Neuron (in vitro differentiated cells): ENCODE results near the gene CARD10.

Source experiments
- H2AFZ ChIP-seq: one replicate; pipeline ENCODE4 v1.6.1; 2013; ENCODE audit warnings: low read depth, mild to moderate bottlenecking, inconsistent platforms, low read length, moderate library complexity
- H3K27me3 ChIP-seq: one replicate; pipeline ENCODE4 v1.6.1; 2013; ENCODE audit warnings: low read length; ENCODE audit not compliant: insufficient read depth
- H3K36me3 ChIP-seq: one replicate; pipeline ENCODE4 v1.6.1; 2013; ENCODE audit warnings: low read length; ENCODE audit not compliant: insufficient read depth
- H3K4me1 ChIP-seq: one replicate; pipeline ENCODE4 v1.6.1; 2013; ENCODE audit warnings: low read length; ENCODE audit not compliant: insufficient read depth
- H3K4me3 ChIP-seq: 2 replicates; pipeline ENCODE4 v1.5.1; 2013; ENCODE audit warnings: mild to moderate bottlenecking, low read length, moderate library complexity
- H3K9me3 ChIP-seq: one replicate; pipeline ENCODE4 v1.6.1; 2013; ENCODE audit warnings: low read length

The CARD10 gene

GRCh38 chr22:37500745-37501609 lies 18.2 kb downstream of the CARD10 start:
- no peaks in the 10 kb centered on the region for H3K27me3 ChIP-seq
- no peaks in the 10 kb centered on the region for H3K9me3 ChIP-seq
- H3K36me3 ChIP-seq = no peaks in the 10 kb centered on the region
- no peak overlapping the region for H3K4me3 ChIP-seq
- peaks cover 24% of the 10 kb centered on the region for H3K4me1 ChIP-seq
- H2AFZ ChIP-seq = no peak overlapping the region

GRCh38 chr22:37499789-37500540 lies 19.2 kb downstream of the CARD10 start:
- Histone ChIP-seq H3K36me3 (no peaks in the 10 kb centered on the region), H3K4me3 (no peak overlapping the region), H2AFZ (no peak overlapping the region), H3K9me3 (no peaks in the 10 kb centered on the region), H3K27me3 (no peaks in the 10 kb centered on the region), H3K4me1 (peaks cover 24% of the 10 kb centered on the region)

GRCh38 chr22:37499027-37499707 lies 20.0 kb downstream of the CARD10 start:
- no peaks in the 10 kb centered on the region for H3K27me3 ChIP-seq
- H3K4me1 ChIP-seq = peaks cover 24% of the 10 kb centered on the region
- H3K36me3 ChIP-seq = no peaks in the 10 kb centered on the region
- no peaks in the 10 kb centered on the region for H3K9me3 ChIP-seq
- H2AFZ ChIP-seq = no peak overlapping the region
- no peak overlapping the region for H3K4me3 ChIP-seq

GRCh38 chr22:37498289-37498909 lies 20.8 kb downstream of the CARD10 start:
- Histone ChIP-seq H3K9me3 (no peaks in the 10 kb centered on the region), H3K36me3 (no peaks in the 10 kb centered on the region), H3K4me1 (peaks cover 24% of the 10 kb centered on the region), H3K27me3 (no peaks in the 10 kb centered on the region), H3K4me3 (no peak overlapping the region), H2AFZ (no peak overlapping the region)

GRCh38 chr22:37497062-37497599 lies 22.1 kb downstream of the CARD10 start:
- Histone ChIP-seq H3K4me3 (no peak overlapping the region), H3K27me3 (no peaks in the 10 kb centered on the region), H3K36me3 (no peaks in the 10 kb centered on the region), H3K4me1 (peaks cover 24% of the 10 kb centered on the region), H2AFZ (no peak overlapping the region), H3K9me3 (no peaks in the 10 kb centered on the region)

GRCh38 chr22:37496651-37497050 lies 22.6 kb downstream of the CARD10 start:
- Histone ChIP-seq H3K27me3 (no peaks in the 10 kb centered on the region), H3K9me3 (no peaks in the 10 kb centered on the region)

GRCh38 chr22:37493979-37494378 lies 25.2 kb downstream of the CARD10 start:
- H3K36me3 ChIP-seq = no peaks in the 10 kb centered on the region
- no peaks in the 10 kb centered on the region for H3K9me3 ChIP-seq
- H3K4me3 ChIP-seq = no peak overlapping the region
- H3K4me1 ChIP-seq = peaks cover 8% of the 10 kb centered on the region
- H2AFZ ChIP-seq = no peak overlapping the region
- H3K27me3 ChIP-seq = no peaks in the 10 kb centered on the region

More at GRCh38 chr22:37496651-37497050, 22.6 kb downstream of the CARD10 start:
- Histone ChIP-seq H3K4me1 (peaks cover 19% of the 10 kb centered on the region), H2AFZ (no peak overlapping the region), H3K36me3 (no peaks in the 10 kb centered on the region), H3K4me3 (no peak overlapping the region)

GRCh38 chr22:37492428-37493344 lies 26.5 kb downstream of the CARD10 start:
- no peaks in the 10 kb centered on the region for H3K27me3 ChIP-seq
- H2AFZ ChIP-seq = no peak overlapping the region
- no peaks in the 10 kb centered on the region for H3K9me3 ChIP-seq
- no peak overlapping the region for H3K4me3 ChIP-seq
- no peaks in the 10 kb centered on the region for H3K4me1 ChIP-seq
- no peaks in the 10 kb centered on the region for H3K36me3 ChIP-seq

GRCh38 chr22:37491559-37492427 lies 27.4 kb downstream of the CARD10 start:
- no peak overlapping the region for H2AFZ ChIP-seq
- H3K4me1 ChIP-seq = peaks cover 5% of the 10 kb centered on the region
- no peaks in the 10 kb centered on the region for H3K9me3 ChIP-seq
- H3K4me3 ChIP-seq = no peak overlapping the region
- no peaks in the 10 kb centered on the region for H3K27me3 ChIP-seq
- H3K36me3 ChIP-seq = no peaks in the 10 kb centered on the region

GRCh38 chr22:37491106-37491505 lies 28.1 kb downstream of the CARD10 start:
- Histone ChIP-seq H3K36me3 (no peaks in the 10 kb centered on the region), H3K4me1 (peaks cover 12% of the 10 kb centered on the region), H3K4me3 (no peak overlapping the region), H2AFZ (no peak overlapping the region), H3K27me3 (no peaks in the 10 kb centered on the region), H3K9me3 (no peaks in the 10 kb centered on the region)

GRCh38 chr22:37489983-37490382 lies 29.2 kb downstream of the CARD10 start:
- H3K9me3 ChIP-seq = no peaks in the 10 kb centered on the region
- no peak overlapping the region for H2AFZ ChIP-seq
- no peaks in the 10 kb centered on the region for H3K27me3 ChIP-seq
- no peaks in the 10 kb centered on the region for H3K36me3 ChIP-seq
- no peak overlapping the region for H3K4me3 ChIP-seq
- peaks cover 13% of the 10 kb centered on the region for H3K4me1 ChIP-seq
